Tibial nerve (tissue), 4 donors: ENCODE results near the gene TTC7B. TPM values are rescaled to one million over a fixed set of nuclear protein-coding genes. Genes with fewer than 3 reads are reported as not detected.

ENCODE experiments used
- DNase-seq, 2 donors: peaks; one replicate each; pipeline ENCODE4 v3.0.0-alpha.2; 2019; ENCODE audit warnings: low spot score in 2 of 2
- H3K27ac ChIP-seq, 4 donors: fragments of 200-600 bp; sonication (generic) in 3 of 4; one replicate each; pipeline ENCODE4 v1.5.1; 2017 to 2019; ENCODE audit warnings: mild to moderate bottlenecking in 1 of 4
- H3K27me3 ChIP-seq, 2 donors: fragments of 200-600 bp; sonication (generic) in 1 of 2; one replicate each; pipeline versions ENCODE4 v1.5.1 to v1.6.0; 2017 to 2019
- H3K36me3 ChIP-seq, 3 donors: fragments of 200-600 bp; sonication (generic); one replicate each; pipeline ENCODE4 v1.5.1; 2018 to 2019
- H3K4me1 ChIP-seq, 4 donors: fragments of 200-600 bp; sonication (generic) in 3 of 4; one replicate each; pipeline ENCODE4 v1.5.1; 2017 to 2019
- H3K4me3 ChIP-seq, 4 donors: fragments of 200-600 bp; sonication (generic) in 3 of 4; one replicate each; pipeline ENCODE4 v1.5.1; 2017 to 2019; ENCODE audit warnings: mild to moderate bottlenecking in 1 of 4, moderate library complexity in 1 of 4
- H3K9me3 ChIP-seq, 4 donors: fragments of 200-600 bp; sonication (generic) in 3 of 4; one replicate each; pipeline ENCODE4 v1.5.1; 2017 to 2019
- CTCF ChIP-seq, 5 experiments: fragments of 200-600 bp in 3 of 5; fragments of 450-650 bp in 2 of 5; sonication (generic) in 3 of 5; IDR thresholded peaks; one replicate each; pipeline ENCODE4 v1.5.1; 2016 to 2019; ENCODE audit warnings: antibody characterized with exemption in 5 of 5, mild to moderate bottlenecking in 3 of 5, moderate library complexity in 2 of 5
- EP300 ChIP-seq, 2 donors: sonication (generic); formaldehyde crosslinking; IDR thresholded peaks; one replicate each; pipeline ENCODE4 v1.6.1; 2017; ENCODE audit warnings: antibody characterized with exemption in 2 of 2, mild to moderate bottlenecking in 1 of 2
- POLR2A ChIP-seq, 2 donors: fragments of 450-650 bp; IDR thresholded peaks; one replicate each; pipeline ENCODE4 v1.6.1; 2017; ENCODE audit warnings: antibody characterized with exemption in 2 of 2, mild to moderate bottlenecking in 2 of 2, moderate library complexity in 2 of 2
- WGBS, 2 donors: methylation state at CpG; one replicate each; pipeline ENCODE4 v1.1.5; 2018; 5-methylcytosine and 5-hydroxymethylcytosine counted together
- total RNA-seq, 4 donors: library from RNA; depleted of rRNA; stranded (reverse); fragments of >200 nt; gene quantifications; one replicate each; pipeline ENCODE4 v1.1.0, GENCODE V29; 2016

TTC7B gene
- total RNA-seq, 4 donors from 2014 or later, result 25.9 to 44.1 (median 34.4) TPM

GRCh38 chr14:90651976-90652560 lies 164.2 kb downstream of the TTC7B start:
- H3K27me3 ChIP-seq, result no peaks in the 10 kb centered on the region
- DNase-seq, result no peak
- H3K9me3 ChIP-seq, result no peaks in the 10 kb centered on the region
- H3K4me3 ChIP-seq, result no peak overlapping the region
- TF ChIP-seq CTCF (IDR thresholded peaks at IDR 0.05), result no peak
- TF ChIP-seq EP300 (IDR thresholded peaks at IDR 0.05), result no peak
- no peak for TF ChIP-seq POLR2A (IDR thresholded peaks at IDR 0.05)
- WGBS, 2 donors, result 75 to 79% methylated on average over 9 of the region's 9 CpGs
- peaks cover 0 to 40% (median 0%) of the 10 kb centered on the region in 3 donors for H3K36me3 ChIP-seq
- peaks cover 0 to 19% (median 2%) of the 10 kb centered on the region in 4 donors for H3K4me1 ChIP-seq
- no peak overlapping the region for H3K27ac ChIP-seq

- no peak overlapping the region for H3K27ac ChIP-seq
- peaks cover 0 to 19% (median 2%) of the 10 kb centered on the region in 4 donors for H3K4me1 ChIP-seq
- 74 to 78% methylated on average over 5 of the region's 5 CpGs for WGBS, 2 donors
- no peaks in the 10 kb centered on the region for H3K27me3 ChIP-seq
- H3K9me3 ChIP-seq, result no peaks in the 10 kb centered on the region
- H3K36me3 ChIP-seq, result peaks cover 0 to 39% (median 0%) of the 10 kb centered on the region in 3 donors
- no peak for TF ChIP-seq EP300 (IDR thresholded peaks at IDR 0.05)
- no peak overlapping the region for H3K4me3 ChIP-seq
- DNase-seq, result no peak
Measured at GRCh38 chr14:90651271-90651804, 164.9 kb downstream of the TTC7B start.

- DNase-seq, result no peak
- Histone ChIP-seq H3K27ac (no peak overlapping the region), H3K9me3 (no peaks in the 10 kb centered on the region), H3K27me3 (no peaks in the 10 kb centered on the region), H3K4me1 (peaks cover 0 to 16% (median 0%) of the 10 kb centered on the region in 4 donors), H3K4me3 (no peak overlapping the region), H3K36me3 (peaks cover 0 to 47% (median 0%) of the 10 kb centered on the region in 3 donors)
- 92 to 97% methylated on average over 3 of the region's 3 CpGs for WGBS, 2 donors
- TF ChIP-seq EP300 (IDR thresholded peaks at IDR 0.05) (no peak), CTCF (IDR thresholded peaks at IDR 0.05) (no peak), POLR2A (IDR thresholded peaks at IDR 0.05) (no peak)
Measured at GRCh38 chr14:90649557-90650135, 166.6 kb downstream of the TTC7B start.

GRCh38 chr14:90649083-90649482 lies 167.1 kb downstream of the TTC7B start:
- H3K36me3 ChIP-seq, result peaks cover 0 to 44% (median 0%) of the 10 kb centered on the region in 3 donors
- peaks cover 0 to 12% (median 0%) of the 10 kb centered on the region in 4 donors for H3K4me1 ChIP-seq
- no peak for DNase-seq
- H3K27me3 ChIP-seq, result no peaks in the 10 kb centered on the region
- TF ChIP-seq EP300 (IDR thresholded peaks at IDR 0.05) (no peak), CTCF (IDR thresholded peaks at IDR 0.05) (no peak), POLR2A (IDR thresholded peaks at IDR 0.05) (no peak)
- H3K9me3 ChIP-seq, result no peaks in the 10 kb centered on the region
- H3K4me3 ChIP-seq, result no peak overlapping the region
- H3K27ac ChIP-seq, result no peak overlapping the region
- WGBS, 2 donors, result 33 to 48% methylated on average over 4 of the region's 4 CpGs

GRCh38 chr14:90648421-90648820 lies 167.8 kb downstream of the TTC7B start:
- Histone ChIP-seq H3K9me3 (no peaks in the 10 kb centered on the region), H3K36me3 (peaks cover 0 to 44% (median 0%) of the 10 kb centered on the region in 3 donors), H3K4me3 (no peak overlapping the region), H3K27ac (no peak overlapping the region), H3K4me1 (peaks cover 0 to 12% (median 0%) of the 10 kb centered on the region in 4 donors), H3K27me3 (no peaks in the 10 kb centered on the region)
- 95% methylated on average over 5 of the region's 5 CpGs for WGBS, 2 donors
- DNase-seq, result no peak
- no peak for TF ChIP-seq POLR2A (IDR thresholded peaks at IDR 0.05)
- no peak for TF ChIP-seq EP300 (IDR thresholded peaks at IDR 0.05)
- no peak for TF ChIP-seq CTCF (IDR thresholded peaks at IDR 0.05)
